Endothelial cell of umbilical vein (primary cell): ENCODE measurements around the gene PFDN5. TPM values are rescaled to one million over a fixed set of nuclear protein-coding genes. Genes with fewer than 3 reads are reported as not detected.
"Not testable (repeated sequence)": the region's sequence is repeated elsewhere in the genome, so short reads cannot be mapped to it uniquely, and the experiment has no call there.

Source experiments
- BruUV-seq: library from RNA; stranded (reverse); fragments of 400-500 nt; replicated peaks from 2 replicates; lab custom pipeline; 2021; lab: Mats Ljungman, UMichigan
- CTCF ChIA-PET: fragments of 300-600, 350-600 bp; sonication (Branson Sonifier 250); formaldehyde crosslinking; loops from one replicate; lab custom pipeline; 2021; ENCODE audit warnings: antibody characterized with exemption, inconsistent platforms; lab: Charles Lee
- POLR2A ChIA-PET: fragments of 300-600, 350-600 bp; sonication (Branson Sonifier 250); formaldehyde crosslinking; loops from one replicate; lab custom pipeline; 2021; ENCODE audit warnings: antibody characterized with exemption, inconsistent platforms; lab: Charles Lee
- DNase-seq: peaks from one replicate; pipeline ENCODE4 v3.0.0-alpha.2; 2011; ENCODE audit warnings: low read depth, low spot score
- FAIRE-seq: peaks from 2 replicates; lab custom pipeline; 2011; peaks lifted over from hg19 to GRCh38; lab: Jason Lieb, UNC
- H2AFZ ChIP-seq: 2 replicates; pipeline ENCODE4 v1.6.0; 2012; ENCODE audit warnings: low read depth, low read length, control low read depth, inconsistent platforms
- H3K27ac ChIP-seq: 2 replicates; pipeline ENCODE4 v1.5.1; 2011; ENCODE audit warnings: low read depth, mild to moderate bottlenecking, control low read depth, low read length, moderate library complexity; ENCODE audit not compliant: insufficient read depth
- H3K27me3 ChIP-seq, 2 experiments: 2 replicates each; pipeline versions ENCODE4 v1.6.0 to v1.6.1; 2011; ENCODE audit warnings: low read length in 2 of 2, mixed read lengths in 1 of 2; ENCODE audit not compliant: control insufficient read depth in 2 of 2, insufficient read depth in 2 of 2
- H3K36me3 ChIP-seq, 2 experiments: 2 replicates in 1 of 2; 3 replicates in 1 of 2; pipeline ENCODE4 v1.5.1; 2011; ENCODE audit warnings: low read length in 2 of 2, mild to moderate bottlenecking in 1 of 2, moderate library complexity in 1 of 2; ENCODE audit not compliant: control insufficient read depth in 2 of 2, insufficient read depth in 2 of 2; ENCODE audit errors: extremely low read depth in 1 of 2
- H3K4me1 ChIP-seq: 3 replicates; pipeline ENCODE4 v1.5.1; 2011; ENCODE audit warnings: mild to moderate bottlenecking, low read length; ENCODE audit not compliant: control insufficient read depth, insufficient read depth; ENCODE audit errors: extremely low read depth
- H3K4me2 ChIP-seq: 2 replicates; pipeline ENCODE4 v1.6.1; 2011; ENCODE audit warnings: low read length, control low read depth, mixed read lengths; ENCODE audit not compliant: insufficient read depth
- H3K4me3 ChIP-seq, 3 experiments: fragments of 200-600 bp in 1 of 3; sonication (generic), shearing (Covaris generic) in 1 of 3; replicated peaks in 1 of 3; 2 replicates each; pipeline ENCODE4 v1.5.1; 2011 to 2016; ENCODE audit warnings: control low read depth in 3 of 3, low read length in 3 of 3, mild to moderate bottlenecking in 2 of 3, inconsistent platforms in 1 of 3, low read depth in 1 of 3, moderate library complexity in 1 of 3; ENCODE audit not compliant: insufficient read depth in 1 of 3
- H3K79me2 ChIP-seq: 2 replicates; pipeline ENCODE4 v1.6.0; 2012; ENCODE audit warnings: low read length, inconsistent platforms; ENCODE audit not compliant: control insufficient read depth, insufficient read depth
- H3K9ac ChIP-seq: replicated peaks from 2 replicates; pipeline ENCODE3; 2011; ENCODE audit warnings: low read length, control low read depth; ENCODE audit not compliant: insufficient read depth; ENCODE audit errors: extremely low read depth
- H3K9me1 ChIP-seq: replicated peaks from 3 replicates; pipeline ENCODE4 v1.6.0; 2011; ENCODE audit warnings: mild to moderate bottlenecking, low read length; ENCODE audit not compliant: control insufficient read depth, insufficient read depth; ENCODE audit errors: extremely low read depth
- H3K9me3 ChIP-seq: replicated peaks from 2 replicates; pipeline ENCODE4 v1.5.1; 2012; ENCODE audit warnings: low read length, inconsistent platforms; ENCODE audit not compliant: control insufficient read depth, insufficient read depth
- H4K20me1 ChIP-seq: replicated peaks from 2 replicates; pipeline ENCODE3; 2011; ENCODE audit warnings: mild to moderate bottlenecking, low read length; ENCODE audit not compliant: control insufficient read depth, insufficient read depth; ENCODE audit errors: extremely low read depth
- CTCF ChIP-seq, 2 donors: IDR thresholded peaks; 1 replicate in 1 of 2; 2 replicates in 1 of 2; pipeline ENCODE4 v1.5.1; 2011; ENCODE audit warnings: low read length in 2 of 2, mild to moderate bottlenecking in 2 of 2, moderate library complexity in 2 of 2, control low read depth in 1 of 2, inconsistent platforms in 1 of 2, low read depth in 1 of 2; ENCODE audit not compliant: insufficient read depth in 1 of 2; ENCODE audit errors: extremely low read depth in 1 of 2
- EZH2 ChIP-seq: IDR thresholded peaks from 2 replicates; pipeline ENCODE4 v1.6.1; 2012; ENCODE audit warnings: borderline replicate concordance, low read depth, mild to moderate bottlenecking, moderate library complexity, low read length, inconsistent platforms; ENCODE audit not compliant: severe bottlenecking
- FOS ChIP-seq: IDR thresholded peaks from 2 replicates; pipeline ENCODE4 v1.6.1; 2011; ENCODE audit warnings: mild to moderate bottlenecking, low read length, moderate library complexity, borderline replicate concordance; ENCODE audit not compliant: insufficient read depth
- GATA2 ChIP-seq: IDR thresholded peaks from 2 replicates; pipeline ENCODE4 v1.7.0; 2011; ENCODE audit warnings: low read depth, mild to moderate bottlenecking, moderate library complexity, mixed read lengths, low read length; ENCODE audit not compliant: insufficient read length, insufficient read depth
- JUN ChIP-seq: IDR thresholded peaks from 2 replicates; pipeline ENCODE4 v1.6.1; 2011; ENCODE audit warnings: borderline replicate concordance, low read depth; ENCODE audit not compliant: insufficient read length, insufficient read depth
- MAX ChIP-seq: IDR thresholded peaks from 2 replicates; pipeline ENCODE4 v1.6.1; 2011; ENCODE audit not compliant: insufficient read depth, insufficient read length
- MYC ChIP-seq: IDR thresholded peaks from one replicate; pipeline ENCODE4 v1.6.1; 2011; ENCODE audit warnings: mild to moderate bottlenecking, low read depth, low read length
- POLR2A ChIP-seq: IDR thresholded peaks from 2 replicates; pipeline ENCODE4 v1.6.1; 2012; ENCODE audit warnings: low read depth, mild to moderate bottlenecking, control low read depth, low read length
- POLR2AphosphoS5 ChIP-seq: IDR thresholded peaks from 2 replicates; pipeline ENCODE4 v1.6.1; 2012; ENCODE audit warnings: low read depth, mild to moderate bottlenecking, control low read depth, low read length, moderate library complexity; ENCODE audit not compliant: insufficient read depth
- dilution Hi-C: fragments of 300-500 bp; cut with MboI; formaldehyde crosslinking; loops from one replicate; pipeline ENCODE4 v1.15.0; 2019; ENCODE audit warnings: low sequenced_read_pairs; ENCODE audit not compliant: extremely low pct_ligation_motif_present
- intact Hi-C: fragments of 100-400 bp; cut with micrococcal nuclease; formaldehyde crosslinking; loops from one replicate; pipeline ENCODE4 v1.10.0; 2022
- polyA plus RNA-seq, 4 experiments: library from polyadenylated mRNA; depleted of rRNA in 3 of 4; stranded (reverse) in 3 of 4; unstranded in 1 of 4; fragments of >200 nt; gene quantifications; 2 replicates each; pipeline versions ENCODE4 v1.2.1 to v1.2.3, GENCODE V29; 2011 to 2012; ENCODE audit warnings: missing spikeins in 1 of 4
- total RNA-seq: library from RNA; stranded (reverse); gene quantifications from 2 replicates; pipeline ENCODE4 v1.2.3, GENCODE V29; 2021

PFDN5 gene
- total and polyA plus RNA-seq, 2 donors (not counting 3 experiments of a cell fraction or from before 2014, with no cell fraction given) = 301 to 745 TPM

- CTCF ChIA-PET = interaction anchor here (0.6 to 13.2 kb wide), 6 partner anchors 9 to 90 kb away, joined by 4 to 225 read pairs (median 24); partner anchors contain the start of gene AAAS
- no peak overlapping the region for H3K27ac ChIP-seq
- H3K9ac ChIP-seq = no peak overlapping the region
- dilution Hi-C loops (no loop called here), intact Hi-C loops (no loop called here)
- no TSS peak for BruUV-seq
- no peaks in the 10 kb centered on the region for H3K9me1 ChIP-seq
- no peaks in the 10 kb centered on the region for H3K36me3 ChIP-seq
- H3K27me3 ChIP-seq = peaks cover 0 to 13% of the 10 kb centered on the region in 2 experiments
- H3K4me1 ChIP-seq = peaks cover 3% of the 10 kb centered on the region
- FAIRE-seq (no peak), DNase-seq (no peak)
- no peak overlapping the region for H3K4me2 ChIP-seq
- TF ChIP-seq EZH2 (no peak), CTCF (IDR thresholded peaks at IDR 0.05; ENCODE audit: extremely low read depth in 1 of 2, insufficient read depth in 1 of 2, low read depth in 1 of 2, low read length in 2 of 2) (no peak), GATA2 (no peak), FOS (no peak), JUN (no peak), MYC (no peak), POLR2AphosphoS5 (no peak), MAX (no peak), POLR2A (no peak)
- H3K4me3 ChIP-seq = no peak overlapping the region
- POLR2A ChIA-PET = no interaction called here
- no peak overlapping the region for H2AFZ ChIP-seq
- H4K20me1 ChIP-seq = no peaks in the 10 kb centered on the region
- no peaks in the 10 kb centered on the region for H3K79me2 ChIP-seq
- H3K9me3 ChIP-seq = no peaks in the 10 kb centered on the region
These were observed 35.3 kb downstream of the PFDN5 start for GRCh38 chr12:53330671-53331070.

- DNase-seq, H3K4me1 ChIP-seq, BruUV-seq, H2AFZ ChIP-seq, H3K9me3 ChIP-seq, H3K9ac ChIP-seq, H3K4me3 ChIP-seq, intact Hi-C loops, H3K9me1 ChIP-seq, H3K79me2 ChIP-seq, H3K27ac ChIP-seq, POLR2A ChIA-PET, dilution Hi-C loops, FAIRE-seq, H3K36me3 ChIP-seq, H4K20me1 ChIP-seq, H3K4me2 ChIP-seq: not testable (repeated sequence)
- peaks cover 11 to 20% of the 10 kb centered on the region in 2 experiments for H3K27me3 ChIP-seq
- CTCF ChIA-PET = interaction anchor here (1.2 to 13.2 kb wide), 3 partner anchors 13 to 89 kb away, joined by 5 to 225 read pairs (median 8); no protein-coding TSS in a partner anchor
These were observed 37.0 kb downstream of the PFDN5 start for GRCh38 chr12:53332339-53332738.
